ENCODE results near the gene OSMR.

OSMR gene

GRCh38 chr5:38845526-38846378 is at the start of gene OSMR:
Gene OSMR, plus strand, starts transcription at chr5:38846012. Its CDS starts 23,033 bp downstream, at chr5:38869045.
- no peak for DNase-seq

GRCh38 chr5:38796742-38797108 is 49.1 kb upstream of the OSMR start:
- DNase-seq: no peak

- DNase-seq: no peak
Observed at GRCh38 chr5:38797838-38798237, 48.0 kb upstream of the OSMR start.

DNA sequence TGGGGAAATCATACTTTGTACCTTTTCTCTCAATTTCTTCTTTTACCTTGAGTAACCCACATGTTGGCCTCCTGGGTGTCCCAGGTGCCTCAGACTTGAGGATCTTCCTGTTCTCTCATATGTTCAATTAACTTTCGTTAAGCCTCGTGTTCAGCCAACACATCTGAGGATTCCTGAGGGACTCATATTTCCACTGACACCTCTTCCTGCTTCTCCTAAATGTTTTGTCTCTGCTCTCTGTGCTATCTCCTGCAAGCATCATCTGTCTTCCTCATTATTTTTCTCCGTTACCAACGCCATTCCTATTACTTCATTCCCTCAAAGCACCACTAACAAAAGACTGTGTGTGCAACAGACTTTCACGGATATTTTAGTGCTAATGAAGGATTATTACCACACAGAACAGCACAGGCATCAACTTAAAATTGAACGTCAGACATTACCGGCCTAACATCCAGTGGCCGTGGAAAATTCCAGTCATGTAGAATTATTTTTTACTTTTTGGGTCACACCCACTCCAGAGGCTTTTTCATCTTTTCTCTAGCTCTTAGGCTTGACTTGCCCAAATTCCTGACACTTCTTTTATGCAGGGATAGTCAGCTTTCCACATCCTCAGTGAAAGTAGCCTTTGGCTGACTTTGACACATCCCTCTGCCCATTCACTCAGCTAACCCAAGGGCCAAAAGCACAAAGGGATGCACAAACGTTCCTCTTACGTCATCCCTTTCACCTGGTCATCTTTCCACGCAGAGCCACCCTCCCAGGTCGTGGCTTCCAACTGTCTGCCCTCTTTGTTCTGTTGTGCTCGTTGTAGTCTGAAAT is 46.0 kb upstream of the OSMR start:
- no peak for DNase-seq

DNA sequence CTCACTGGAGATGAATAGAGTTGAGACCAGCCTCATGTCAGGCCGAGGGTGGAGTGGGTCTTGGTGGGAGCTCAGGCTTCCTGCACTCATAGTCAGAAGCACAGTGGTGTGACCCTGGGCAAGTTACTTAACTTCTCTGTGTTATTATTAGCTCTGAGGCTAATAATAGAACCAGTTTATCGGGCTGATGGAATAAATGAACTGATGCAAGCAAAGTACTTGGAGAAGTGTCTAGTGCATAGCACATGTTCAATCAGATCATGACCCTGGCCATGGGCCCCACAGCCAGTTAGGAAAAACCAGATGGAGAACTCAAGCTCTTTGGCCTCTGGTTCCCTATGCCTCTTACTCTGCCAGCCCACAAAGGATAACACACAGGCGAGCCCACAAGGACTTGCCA is 45.3 kb upstream of the OSMR start:
- DNase-seq: no peak

- DNase-seq: no peak
Observed at GRCh38 chr5:38802125-38802524, 43.7 kb upstream of the OSMR start.

DNA sequence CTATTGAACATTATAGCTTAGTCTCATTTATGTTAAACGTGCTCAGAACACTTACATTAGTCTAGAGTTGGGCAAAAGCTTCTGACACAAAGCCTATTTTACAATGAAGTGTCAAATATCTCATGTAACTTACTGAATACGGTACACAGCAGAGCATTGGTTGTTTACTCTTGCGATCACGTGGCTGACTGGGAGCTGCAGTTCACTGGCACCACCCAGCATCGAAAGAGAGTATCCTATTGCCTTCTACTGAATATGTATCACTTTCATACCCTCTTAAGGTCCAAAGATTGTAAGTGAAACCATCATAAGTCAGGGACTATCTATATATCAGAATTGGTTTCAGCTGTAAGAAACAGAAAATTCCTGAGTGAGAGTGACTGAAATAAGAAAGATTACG is 42.6 kb upstream of the OSMR start:
- DNase-seq: no peak

GRCh38 chr5:38806775-38807258 is 39.0 kb upstream of the OSMR start:
- DNase-seq: peak; percentile 47

DNA sequence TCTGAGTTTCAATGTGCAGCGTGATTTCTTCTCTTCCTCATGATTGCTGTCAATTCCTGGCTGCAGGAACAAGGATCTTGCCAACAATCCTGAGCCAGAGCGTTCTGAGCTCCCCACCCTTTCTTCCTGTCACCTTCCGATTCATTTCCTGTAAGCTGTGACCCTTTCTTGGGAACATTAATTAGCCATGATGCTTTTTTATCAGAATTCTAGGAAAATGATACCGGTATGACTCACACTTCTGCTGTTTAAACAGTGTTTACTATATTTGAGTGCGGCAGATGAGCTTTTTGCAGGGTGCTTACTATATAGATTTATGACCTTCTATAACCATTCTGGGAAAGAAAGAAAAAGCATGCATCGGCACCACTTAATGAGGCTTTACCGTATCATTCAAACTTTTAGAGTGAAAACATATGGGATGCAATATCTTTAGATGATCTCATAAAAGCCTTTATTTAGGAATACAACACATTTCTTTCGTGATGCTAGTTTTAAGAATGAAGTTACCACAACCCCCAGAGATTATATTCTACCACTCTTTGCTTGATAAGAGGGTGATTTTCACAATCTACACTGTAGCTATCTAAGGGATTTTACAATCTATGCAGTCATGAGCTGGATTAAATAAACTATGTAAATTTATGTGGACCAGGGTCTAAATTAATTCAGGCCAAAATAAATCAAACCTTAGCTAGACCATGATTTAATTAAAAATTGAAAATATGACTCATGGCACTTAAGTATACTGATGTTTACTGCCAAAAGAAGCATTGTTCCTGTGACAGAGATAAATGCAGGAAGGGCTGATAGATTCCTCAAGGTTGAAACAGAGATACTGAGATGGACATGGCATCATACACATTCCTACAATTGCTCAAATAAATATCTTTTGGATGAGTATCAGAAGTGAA is 38.0 kb upstream of the OSMR start:
- no peak for DNase-seq

- no peak for DNase-seq
Observed at GRCh38 chr5:38808666-38809343, 37.0 kb upstream of the OSMR start.

DNA sequence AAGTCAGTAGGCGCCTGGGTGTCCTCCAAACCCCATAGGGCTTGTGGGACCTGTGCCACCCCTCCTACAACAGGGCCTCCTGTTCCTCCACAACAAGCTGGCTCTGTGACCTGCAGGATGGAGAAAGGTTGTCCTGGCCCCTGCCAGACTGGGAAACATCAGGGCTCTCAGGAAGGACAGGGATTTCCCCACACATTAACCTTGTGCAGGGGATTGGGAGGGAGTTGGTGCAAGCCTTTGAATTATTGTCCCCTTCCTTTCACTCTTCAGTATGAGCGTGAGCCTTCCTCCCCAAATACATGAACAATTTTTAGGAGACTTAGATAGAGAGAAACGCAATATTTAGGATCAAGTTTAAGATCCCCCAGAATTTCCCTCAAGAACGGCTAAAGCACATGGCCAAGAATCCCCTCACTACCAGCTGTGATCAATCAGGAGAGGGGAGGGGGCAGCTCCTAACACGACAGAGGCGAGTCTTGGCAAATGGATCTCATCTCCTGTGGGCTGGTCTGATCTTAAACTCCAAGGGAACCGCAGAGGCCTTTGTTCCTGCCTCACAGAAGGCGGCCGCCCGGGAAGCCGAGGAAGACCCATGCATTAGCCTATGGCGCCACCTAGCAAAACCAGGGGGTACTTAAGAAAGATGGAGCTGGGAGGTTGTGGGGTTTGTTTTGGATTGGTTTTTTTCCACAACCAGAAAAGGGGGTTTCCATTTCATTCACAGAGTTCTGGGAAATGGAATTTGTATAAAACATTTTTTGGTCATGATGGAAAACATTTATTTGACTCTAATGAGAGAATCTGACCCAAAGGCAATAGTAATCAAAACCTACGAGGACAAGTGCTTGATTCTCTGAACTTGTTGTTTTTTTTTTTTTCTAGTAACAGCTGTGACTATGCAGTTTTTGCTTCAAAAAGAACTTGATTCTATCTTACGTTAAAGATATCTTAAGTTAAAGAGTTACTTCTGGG is 36.1 kb upstream of the OSMR start:
- DNase-seq: peak; percentile 69

DNA sequence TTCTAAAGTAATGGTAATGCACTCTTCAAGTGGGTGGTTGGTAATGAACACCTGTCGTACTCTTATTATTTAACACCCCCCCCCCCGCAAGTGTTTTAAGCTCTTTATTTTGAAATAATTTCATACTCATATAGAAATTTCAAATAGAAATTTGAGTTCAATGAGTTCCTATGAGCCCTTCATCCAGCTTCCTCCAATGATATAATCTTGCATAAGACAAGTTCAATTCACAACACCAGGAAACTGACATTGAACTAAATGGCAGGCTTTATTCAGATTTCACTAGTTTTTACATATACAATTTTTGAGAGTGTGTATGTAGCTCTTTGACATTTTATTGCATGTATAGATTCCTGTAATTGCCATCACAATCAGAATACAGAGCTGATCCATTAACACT is 30.9 kb upstream of the OSMR start:
- no peak for DNase-seq

GRCh38 chr5:38816083-38817030 is 29.5 kb upstream of the OSMR start:
- DNase-seq: no peak

DNA sequence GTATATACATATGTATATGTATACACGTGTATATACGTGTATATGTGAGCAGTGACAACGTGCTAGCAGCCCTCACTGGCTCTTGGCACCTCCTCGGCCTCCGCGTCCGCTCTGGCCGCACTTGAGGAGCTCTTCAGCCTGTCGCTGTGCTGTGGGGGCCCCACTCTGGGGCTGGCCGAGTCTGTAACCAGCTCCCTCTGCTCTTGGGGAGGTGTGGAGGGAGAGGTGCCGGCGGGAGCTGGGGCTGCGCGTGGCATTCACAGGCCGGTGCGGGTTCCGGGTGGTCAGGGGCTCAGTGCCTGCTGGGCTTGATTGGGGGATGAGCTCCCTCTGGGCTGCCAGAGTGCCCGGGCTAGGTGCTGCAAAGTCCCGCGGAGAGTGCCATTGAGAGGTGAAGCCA is 24.1 kb upstream of the OSMR start:
- DNase-seq: no peak

- DNase-seq: no peak
Observed at GRCh38 chr5:38823503-38823902, 22.3 kb upstream of the OSMR start.

DNA sequence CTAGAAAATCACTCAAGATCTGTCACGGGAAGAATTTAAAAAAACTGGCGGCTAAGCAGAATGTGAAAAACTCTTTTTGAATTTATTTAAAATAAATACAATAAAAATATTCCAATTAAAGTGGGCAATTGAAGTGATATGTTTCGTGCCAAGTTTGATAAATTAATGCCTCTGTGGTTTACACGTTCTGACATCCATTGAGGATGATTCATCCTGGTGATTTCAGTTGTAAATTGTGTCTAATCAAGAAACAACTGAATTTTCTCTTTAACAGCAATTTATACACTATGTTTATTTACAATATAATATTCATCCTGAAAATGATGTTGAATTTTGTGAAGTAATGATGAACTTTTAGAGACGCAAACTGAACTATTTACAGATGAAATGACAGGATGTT is 21.0 kb upstream of the OSMR start:
- DNase-seq: no peak

DNA sequence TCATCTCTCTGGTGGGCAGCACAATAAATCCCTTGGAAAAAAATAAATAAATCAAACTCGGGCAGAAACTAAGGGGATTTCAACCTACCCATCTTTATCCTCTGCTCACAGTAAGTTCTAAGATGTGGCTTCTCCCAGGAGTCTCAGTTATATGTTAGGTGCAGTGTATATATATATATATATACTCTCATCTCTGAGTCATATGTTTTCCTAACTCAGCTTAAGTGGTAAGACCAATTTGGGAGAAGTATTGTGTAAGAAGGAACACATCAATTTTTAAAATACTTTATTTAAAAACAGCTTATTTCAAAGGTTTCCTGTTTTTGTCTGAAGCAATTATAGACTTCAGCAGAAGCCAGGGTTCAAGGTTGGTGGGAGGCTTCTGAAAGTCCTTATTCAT is 20.3 kb upstream of the OSMR start:
- no peak for DNase-seq

DNA sequence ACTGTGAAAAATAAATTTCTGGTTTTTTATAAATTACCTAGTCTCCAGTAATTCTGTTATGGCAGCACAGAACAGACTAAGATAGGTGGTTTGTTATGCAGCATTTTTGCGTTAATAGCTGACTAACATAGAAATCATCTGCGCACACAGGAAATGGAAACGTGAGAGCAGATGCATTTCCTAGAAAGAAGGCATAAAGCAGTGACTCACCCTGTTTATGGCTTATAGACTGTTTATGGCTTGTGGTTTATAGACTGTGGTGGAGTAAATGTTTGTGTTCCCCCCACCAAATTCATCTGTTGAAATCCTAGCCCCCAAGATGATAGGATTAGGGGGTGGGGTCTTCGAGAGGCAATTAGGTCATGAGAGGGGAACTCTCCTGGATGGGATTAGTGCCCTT is 18.3 kb upstream of the OSMR start:
- no peak for DNase-seq

- no peak for DNase-seq
Observed at GRCh38 chr5:38830521-38831051, 15.2 kb upstream of the OSMR start.

GRCh38 chr5:38831117-38831516 is 14.7 kb upstream of the OSMR start:
- no peak for DNase-seq

Data from RPMI8226 (cell line).